HG03175 (cell line): ENCODE measurements around the gene ZNF580.

ENCODE experiments used
- ATAC-seq: cut with Tn5 transposase; IDR thresholded peaks from one replicate; pipeline ENCODE4 v1.9.1; 2021; ENCODE audit warnings: mild to moderate bottlenecking, moderate library complexity; ENCODE audit not compliant: unreplicated experiment

Gene ZNF580

GRCh38 chr19:55605637-55606470, 34.9 kb upstream of the ZNF580 start, which contains the start of gene ZNF865:
Gene ZNF865, plus strand, starts transcription at chr19:55605647. Its CDS starts 7,972 bp downstream, at chr19:55613619.
- ATAC-seq: peak; percentile 37

GRCh38 chr19:55606471-55606787, 34.4 kb upstream of the ZNF580 start:
- no peak for ATAC-seq

GRCh38 chr19:55606817-55607216, 34.0 kb upstream of the ZNF580 start:
- ATAC-seq: no peak

GRCh38 chr19:55609326-55609725, 31.5 kb upstream of the ZNF580 start:
- ATAC-seq: no peak

- ATAC-seq: no peak
Measured at GRCh38 chr19:55611300-55611982, 29.4 kb upstream of the ZNF580 start.

- ATAC-seq: no peak
Measured at GRCh38 chr19:55611983-55612645, 28.7 kb upstream of the ZNF580 start.

GRCh38 chr19:55613396-55613795, 27.4 kb upstream of the ZNF580 start:
- ATAC-seq: no peak

- ATAC-seq: no peak
Measured at GRCh38 chr19:55613930-55614710, 26.7 kb upstream of the ZNF580 start.

- no peak for ATAC-seq
Measured at GRCh38 chr19:55614711-55615542, 25.9 kb upstream of the ZNF580 start.

- no peak for ATAC-seq
Measured at GRCh38 chr19:55615543-55616394, 25.0 kb upstream of the ZNF580 start.

- no peak for ATAC-seq
Measured at GRCh38 chr19:55616395-55616875, 24.4 kb upstream of the ZNF580 start.

- no peak for ATAC-seq
Measured at GRCh38 chr19:55617426-55617825, 23.4 kb upstream of the ZNF580 start.

- ATAC-seq: no peak
Measured at GRCh38 chr19:55618426-55618825, 22.4 kb upstream of the ZNF580 start.

GRCh38 chr19:55619286-55619685, 21.5 kb upstream of the ZNF580 start:
- no peak for ATAC-seq

- no peak for ATAC-seq
Measured at GRCh38 chr19:55620410-55621204, 20.2 kb upstream of the ZNF580 start.

GRCh38 chr19:55621205-55621672, 19.6 kb upstream of the ZNF580 start:
- ATAC-seq: no peak

GRCh38 chr19:55621673-55622231, 19.1 kb upstream of the ZNF580 start:
- ATAC-seq: no peak
